H1 (cell line): ENCODE data around the gene OSBPL9. TPM values are rescaled to one million over a fixed set of nuclear protein-coding genes. Genes with fewer than 3 reads are reported as not detected.

Source experiments
- CTCF ChIA-PET: fragments of 300-600 bp; sonication (Branson Sonifier 250); formaldehyde crosslinking; loops from one replicate; lab custom pipeline; 2021; ENCODE audit not compliant: partially characterized antibody; lab: Charles Lee
- POLR2A ChIA-PET: fragments of 300-600 bp; sonication (Branson Sonifier 250); formaldehyde crosslinking; loops from one replicate; lab custom pipeline; 2021; ENCODE audit warnings: inconsistent platforms; ENCODE audit not compliant: partially characterized antibody; lab: Charles Lee
- DNase-seq, 2 experiments: peaks; one replicate each; pipeline versions ENCODE4 v3.0.0 to v3.0.0-alpha.2; 2010 to 2022; ENCODE audit warnings: low spot score in 2 of 2, low read depth in 1 of 2, mixed read lengths in 1 of 2
- FAIRE-seq: peaks from 2 replicates; lab custom pipeline; 2011; peaks lifted over from hg19 to GRCh38; lab: Jason Lieb, UNC
- H2AFZ ChIP-seq: 2 replicates; pipeline ENCODE4 v1.8.1; 2012; ENCODE audit warnings: low read length, inconsistent platforms
- H2AK5ac ChIP-seq: 2 replicates; pipeline ENCODE4 v1.6.1; 2013; ENCODE audit warnings: low read depth, low read length
- H2BK120ac ChIP-seq: replicated peaks from 2 replicates; pipeline ENCODE3; 2013; ENCODE audit warnings: low read depth, low read length, inconsistent platforms
- H2BK12ac ChIP-seq: 2 replicates; pipeline ENCODE4 v1.6.1; 2013; ENCODE audit warnings: low read depth, low read length
- H2BK15ac ChIP-seq: 2 replicates; pipeline ENCODE4 v1.6.1; 2013; ENCODE audit warnings: low read length
- H2BK20ac ChIP-seq: 2 replicates; pipeline ENCODE4 v1.6.1; 2013; ENCODE audit warnings: low read length
- H2BK5ac ChIP-seq: 2 replicates; pipeline ENCODE4 v1.6.1; 2013; ENCODE audit warnings: low read depth, low read length
- H3K14ac ChIP-seq: 2 replicates; pipeline ENCODE4 v1.6.1; 2013; ENCODE audit warnings: inconsistent platforms; ENCODE audit not compliant: insufficient read length
- H3K18ac ChIP-seq: 2 replicates; pipeline ENCODE4 v1.6.1; 2013; ENCODE audit warnings: low read length; ENCODE audit errors: extremely low read depth
- H3K23ac ChIP-seq: 2 replicates; pipeline ENCODE4 v1.6.1; 2013; ENCODE audit warnings: inconsistent platforms; ENCODE audit not compliant: insufficient read length
- H3K23me2 ChIP-seq: 2 replicates; pipeline ENCODE4 v1.6.1; 2013; ENCODE audit warnings: low read depth, low read length
- H3K27ac ChIP-seq: 2 replicates; pipeline ENCODE4 v1.6.1; 2011; ENCODE audit warnings: low read depth, low read length, inconsistent platforms
- H3K27me3 ChIP-seq, 4 experiments: replicated peaks in 1 of 4; 1 replicate in 1 of 4; 2 replicates in 3 of 4; pipeline versions ENCODE4 v1.6.1 to v1.8.1; 2011 to 2013; ENCODE audit warnings: low read length in 3 of 4, mild to moderate bottlenecking in 3 of 4, inconsistent platforms in 2 of 4, mixed read lengths in 2 of 4, moderate library complexity in 1 of 4; ENCODE audit not compliant: control insufficient read depth in 3 of 4, insufficient read depth in 3 of 4; ENCODE audit errors: extremely low read depth in 1 of 4
- H3K36me3 ChIP-seq, 4 experiments: 2 replicates each; pipeline versions ENCODE4 v1.6.1 to v1.8.1; 2011 to 2013; ENCODE audit warnings: mild to moderate bottlenecking in 4 of 4, low read length in 3 of 4, moderate library complexity in 2 of 4, control low read depth in 1 of 4, inconsistent platforms in 1 of 4; ENCODE audit not compliant: insufficient read depth in 4 of 4, control insufficient read depth in 2 of 4
- H3K4ac ChIP-seq: replicated peaks from 2 replicates; pipeline ENCODE3; 2013; ENCODE audit warnings: low read length, low read depth, mixed read lengths, inconsistent platforms; ENCODE audit not compliant: insufficient read length
- H3K4me1 ChIP-seq, 4 experiments: replicated peaks in 1 of 4; 1 replicate in 1 of 4; 2 replicates in 3 of 4; pipeline versions ENCODE4 v1.6.1 to v1.8.1; 2011 to 2013; ENCODE audit warnings: low read length in 3 of 4, inconsistent platforms in 2 of 4, mixed read lengths in 1 of 4; ENCODE audit not compliant: insufficient read depth in 4 of 4, control insufficient read depth in 3 of 4
- H3K4me2 ChIP-seq, 2 experiments: 2 replicates each; pipeline versions ENCODE4 v1.6.1 to v1.8.1; 2011 to 2013; ENCODE audit warnings: low read depth in 2 of 2, low read length in 2 of 2, control low read depth in 1 of 2, inconsistent platforms in 1 of 2, mild to moderate bottlenecking in 1 of 2; ENCODE audit not compliant: insufficient read depth in 1 of 2
- H3K4me3 ChIP-seq, 4 experiments: fragments of 200-600, 300-600 bp in 1 of 4; sonication (generic), shearing (Covaris generic), sonication (Bioruptor Twin) in 1 of 4; 2 replicates each; pipeline versions ENCODE4 v1.5.1 to v1.8.1; 2011 to 2016; ENCODE audit warnings: low read length in 4 of 4, low read depth in 3 of 4, control low read depth in 2 of 4, inconsistent platforms in 2 of 4, mild to moderate bottlenecking in 2 of 4, mixed read lengths in 1 of 4, moderate library complexity in 1 of 4; ENCODE audit not compliant: insufficient read depth in 2 of 4; ENCODE audit errors: extremely low read depth in 1 of 4
- H3K56ac ChIP-seq: replicated peaks from 2 replicates; pipeline ENCODE3; 2013; ENCODE audit warnings: low read depth, mild to moderate bottlenecking, mixed read lengths, low read length, inconsistent platforms; ENCODE audit not compliant: insufficient read length
- H3K79me1 ChIP-seq: 2 replicates; pipeline ENCODE4 v1.6.1; 2013; ENCODE audit warnings: low read depth, low read length, control low read depth
- H3K79me2 ChIP-seq, 2 experiments: 2 replicates each; pipeline versions ENCODE4 v1.6.1 to v1.8.1; 2012 to 2013; ENCODE audit warnings: low read length in 2 of 2, mild to moderate bottlenecking in 2 of 2, inconsistent platforms in 1 of 2; ENCODE audit not compliant: insufficient read depth in 2 of 2, control insufficient read depth in 1 of 2
- H3K9ac ChIP-seq, 4 experiments: replicated peaks in 1 of 4; 1 replicate in 1 of 4; 2 replicates in 3 of 4; pipeline versions ENCODE4 v1.6.1 to v1.8.1; 2011 to 2013; ENCODE audit warnings: low read depth in 3 of 4, low read length in 3 of 4, control low read depth in 2 of 4, mild to moderate bottlenecking in 2 of 4, moderate library complexity in 2 of 4, inconsistent platforms in 1 of 4; ENCODE audit errors: extremely low read depth in 1 of 4
- H3K9me3 ChIP-seq, 2 experiments: 2 replicates each; pipeline versions ENCODE4 v1.6.1 to v1.8.1; 2012 to 2013; ENCODE audit warnings: mild to moderate bottlenecking in 2 of 2, moderate library complexity in 2 of 2, control low read depth in 1 of 2, inconsistent platforms in 1 of 2, low read depth in 1 of 2, low read length in 1 of 2, mixed read lengths in 1 of 2; ENCODE audit not compliant: insufficient read depth in 2 of 2
- H4K20me1 ChIP-seq, 2 experiments: replicated peaks in 1 of 2; 2 replicates each; pipeline versions ENCODE3 to v1.8.1; 2011 to 2013; ENCODE audit warnings: inconsistent platforms in 2 of 2, low read length in 2 of 2, mild to moderate bottlenecking in 1 of 2; ENCODE audit not compliant: insufficient read depth in 2 of 2, control insufficient read depth in 1 of 2
- H4K5ac ChIP-seq: 2 replicates; pipeline ENCODE4 v1.6.1; 2013; ENCODE audit warnings: low read length, low read depth, mixed read lengths, inconsistent platforms; ENCODE audit not compliant: insufficient read length
- H4K8ac ChIP-seq: 2 replicates; pipeline ENCODE4 v1.8.0; 2013; ENCODE audit warnings: mild to moderate bottlenecking, moderate library complexity, low read length, inconsistent platforms; ENCODE audit not compliant: insufficient read depth; ENCODE audit errors: extremely low read depth
- H4K91ac ChIP-seq: replicated peaks from 2 replicates; pipeline ENCODE3; 2013; ENCODE audit warnings: low read length, mixed read lengths, inconsistent platforms; ENCODE audit not compliant: insufficient read length
- CEBPB ChIP-seq: IDR thresholded peaks from 2 replicates; pipeline ENCODE4 v1.6.1; 2012; ENCODE audit warnings: low read depth, low read length
- CHD2 ChIP-seq: IDR thresholded peaks from 2 replicates; pipeline ENCODE4 v1.6.1; 2012; ENCODE audit warnings: low read length, improper control_type of control experiment
- CREB1 ChIP-seq: IDR thresholded peaks from 2 replicates; pipeline ENCODE4 v1.6.1; 2012; ENCODE audit warnings: inconsistent platforms
- EP300 ChIP-seq, 2 experiments: IDR thresholded peaks; 1 replicate in 1 of 2; 2 replicates in 1 of 2; pipeline ENCODE4 v1.6.1; 2011 to 2012; ENCODE audit warnings: low read depth in 2 of 2, low read length in 2 of 2, mild to moderate bottlenecking in 2 of 2, borderline replicate concordance in 1 of 2, inconsistent platforms in 1 of 2, moderate library complexity in 1 of 2
- HDAC2 ChIP-seq, 2 experiments: fragments of 300-600 bp in 1 of 2; sonication (generic) in 1 of 2; IDR thresholded peaks; 2 replicates each; pipeline ENCODE4 v1.6.1; 2011 to 2012; ENCODE audit warnings: low read depth in 2 of 2, low read length in 2 of 2, mild to moderate bottlenecking in 2 of 2, moderate library complexity in 2 of 2, borderline replicate concordance in 1 of 2, inconsistent platforms in 1 of 2
- KDM1A ChIP-seq: fragments of 200-600, 300-600 bp; sonication (generic); IDR thresholded peaks from 2 replicates; pipeline ENCODE4 v1.7.1; 2016; ENCODE audit warnings: mild to moderate bottlenecking, low read length, borderline replicate concordance
- KDM5A ChIP-seq: fragments of 200-600 bp; IDR thresholded peaks from 2 replicates; pipeline ENCODE4 v1.7.1; 2012; ENCODE audit warnings: mild to moderate bottlenecking, low read length, inconsistent platforms, mixed read lengths
- TAF1 ChIP-seq: IDR thresholded peaks from 2 replicates; pipeline ENCODE4 v1.6.1; 2011; ENCODE audit warnings: mild to moderate bottlenecking, low read depth, low read length
- WGBS, 2 experiments: shearing (Covaris generic) in 1 of 2; methylation state at CpG; one replicate each; pipeline versions ENCODE4 v1.1.6 to v1.1.7; 2013 to 2015; ENCODE audit warnings: low lambda C conversion rate in 2 of 2, mixed read lengths in 2 of 2, inconsistent platforms in 1 of 2, low coverage in 1 of 2, missing lambda C conversion rate in 1 of 2; ENCODE audit not compliant: insufficient replicate concordance in 2 of 2, insufficient coverage in 1 of 2, insufficient read length in 1 of 2; ENCODE audit errors: extremely low coverage in 1 of 2, missing lambda C conversion rate in 1 of 2; 5-methylcytosine and 5-hydroxymethylcytosine counted together
- polyA plus RNA-seq, 7 experiments: library from polyadenylated mRNA; depleted of rRNA in 3 of 7; stranded (reverse) in 5 of 7; unstranded in 2 of 7; fragments of >200 nt in 5 of 7; fragments of 200-250 nt in 2 of 7; gene quantifications; 1 replicate in 5 of 7; 2 replicates in 1 of 7; 4 replicates in 1 of 7; pipeline versions ENCODE4 v1.2.1 to v1.2.3, GENCODE V29; 2011 to 2013; ENCODE audit warnings: missing spikeins in 2 of 7, mixed read lengths in 2 of 7
- total RNA-seq: library from RNA; stranded (reverse); fragmentation: NEBNext Ultra II Directional; extraction: Animal tissue kit (Norgen Biotek cat#: 25700); gene quantifications from 2 replicates; pipeline ENCODE4 v1.2.1, GENCODE V29; 2021
- TF ChIP-seq, protein P1 (sequence below): IDR thresholded peaks from 2 replicates; pipeline ENCODE4 v1.6.1; 2012; ENCODE audit warnings: inconsistent platforms

OSBPL9 gene
- total and polyA plus RNA-seq, 2 of the 8 experiments (the other 6 are each of a cell fraction or from before 2014, with no cell fraction given), result 58.2 to 71.6 TPM

DNA sequence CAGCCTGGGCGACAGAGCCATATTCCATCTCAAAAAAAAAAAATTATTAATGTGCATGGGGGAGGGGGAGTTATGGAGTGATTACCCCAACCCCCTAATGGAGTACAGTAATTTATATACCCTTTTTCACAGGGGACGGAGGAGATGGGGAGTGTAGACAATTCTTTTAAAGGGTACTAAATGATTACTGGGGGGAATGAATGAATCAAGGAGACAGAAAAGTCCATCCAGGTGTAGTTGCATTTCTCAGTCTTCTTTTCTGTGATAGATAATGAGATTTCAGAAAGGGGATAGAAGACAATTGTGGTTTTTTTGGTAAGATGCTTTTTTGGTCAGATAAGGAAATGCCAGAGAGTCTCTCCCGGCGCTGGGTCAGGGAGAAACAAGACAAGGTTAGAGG, 13.0 kb downstream of the OSBPL9 start:
- H3K4me3 ChIP-seq, result no peak overlapping the region
- H2AK5ac ChIP-seq, result no peak overlapping the region
- DNase-seq, result no peak
- H3K23me2 ChIP-seq, result no peaks in the 10 kb centered on the region
- H2BK5ac ChIP-seq, result no peak overlapping the region
- H3K9me3 ChIP-seq, result no peaks in the 10 kb centered on the region
- no peak overlapping the region for H3K23ac ChIP-seq
- H2AFZ ChIP-seq, result no peak overlapping the region
- ChIA-PET CTCF (no interaction called here), POLR2A (no interaction called here)
- H3K14ac ChIP-seq, result no peak overlapping the region
- H4K91ac ChIP-seq, result no peak overlapping the region
- WGBS, 2 experiments, result 91% methylated on average over 4 of the region's 4 CpGs; no CpG with 5 or more reads in 1 of the 2 experiments
- no peaks in the 10 kb centered on the region for H3K4me1 ChIP-seq
- FAIRE-seq, result no peak
- no peak overlapping the region for H3K18ac ChIP-seq
- H3K27ac ChIP-seq, result no peak overlapping the region
- H3K9ac ChIP-seq, result no peak overlapping the region
- no peaks in the 10 kb centered on the region for H3K27me3 ChIP-seq
- peaks cover 0 to 2% of the 10 kb centered on the region in 2 experiments for H4K20me1 ChIP-seq
- no peak overlapping the region for H2BK12ac ChIP-seq
- no peak overlapping the region for H3K4me2 ChIP-seq
- no peak overlapping the region for H4K8ac ChIP-seq
- H3K36me3 ChIP-seq, result no peaks in the 10 kb centered on the region
- H4K5ac ChIP-seq, result no peak overlapping the region
- H2BK20ac ChIP-seq, result no peak overlapping the region
- H3K56ac ChIP-seq, result no peak overlapping the region
- H3K4ac ChIP-seq, result no peak overlapping the region
- TF ChIP-seq CEBPB (no peak), KDM5A (no peak), EP300 (IDR thresholded peaks at IDR 0.05; ENCODE audit: borderline replicate concordance in 1 of 2, low read depth in 2 of 2, low read length in 2 of 2) (no peak), CREB1 (no peak), HDAC2 (IDR thresholded peaks at IDR 0.05; ENCODE audit: borderline replicate concordance in 1 of 2, low read depth in 2 of 2, low read length in 2 of 2) (no peak), CHD2 (no peak), TAF1 (no peak), KDM1A (no peak)
- TF ChIP-seq, protein P1, sequence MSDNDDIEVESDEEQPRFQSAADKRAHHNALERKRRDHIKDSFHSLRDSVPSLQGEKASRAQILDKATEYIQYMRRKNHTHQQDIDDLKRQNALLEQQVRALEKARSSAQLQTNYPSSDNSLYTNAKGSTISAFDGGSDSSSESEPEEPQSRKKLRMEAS, result no peak
- no peak overlapping the region for H2BK120ac ChIP-seq
- peaks cover 0 to 14% of the 10 kb centered on the region in 2 experiments; a peak in 2 of 4 replicates for H3K79me2 ChIP-seq
- H2BK15ac ChIP-seq, result no peak overlapping the region
- no peaks in the 10 kb centered on the region; the same call in 1 of the 2 replicates for H3K79me1 ChIP-seq
